HepG2 (cell line): ENCODE measurements around the gene RPS14. TPM values are rescaled to one million over a fixed set of nuclear protein-coding genes. Genes with fewer than 3 reads are reported as not detected.

Experiments
- CTCF ChIP-seq: sonication (generic); formaldehyde crosslinking; IDR thresholded peaks from 2 replicates; pipeline ENCODE4 v1.5.0; 2020; ENCODE audit warnings: mild to moderate bottlenecking, missing genetic modification reagents, moderate library complexity
- DZIP1 ChIP-seq: sonication (generic); formaldehyde crosslinking; IDR thresholded peaks from 2 replicates; pipeline ENCODE4 v1.5.0; 2020; ENCODE audit warnings: mild to moderate bottlenecking, missing genetic modification reagents
- MYC ChIP-seq: sonication (generic); formaldehyde crosslinking; IDR thresholded peaks from 2 replicates; pipeline ENCODE4 v1.9.0; 2021; ENCODE audit warnings: missing genetic modification reagents, borderline replicate concordance
- PRDM15 ChIP-seq: sonication (generic); formaldehyde crosslinking; IDR thresholded peaks from 2 replicates; pipeline ENCODE4 v1.4.0; 2020; ENCODE audit warnings: missing genetic modification reagents
- PRPF4 ChIP-seq: fragments of 200-400 bp; formaldehyde crosslinking; IDR thresholded peaks from 2 replicates; pipeline ENCODE4 v1.6.1; 2016; ENCODE audit warnings: low read length, low read depth; ENCODE audit not compliant: poor library complexity, severe bottlenecking
- RXRA ChIP-seq: sonication (generic); formaldehyde crosslinking; IDR thresholded peaks from 2 replicates; pipeline ENCODE4 v1.5.1; 2020; ENCODE audit warnings: missing genetic modification reagents
- RXRB ChIP-seq: IDR thresholded peaks from 2 replicates; pipeline ENCODE4 v1.6.1; 2016; ENCODE audit warnings: borderline replicate concordance, missing genetic modification reagents, missing compliant biosample characterization
- TBX2 ChIP-seq: sonication (generic); formaldehyde crosslinking; IDR thresholded peaks from 2 replicates; pipeline ENCODE4 v1.5.0; 2020; ENCODE audit warnings: missing genetic modification reagents, mild to moderate bottlenecking, borderline replicate concordance
- ZNF207 ChIP-seq: fragments of 450-650 bp; IDR thresholded peaks from 2 replicates; pipeline ENCODE4 v1.6.1; 2016; ENCODE audit warnings: antibody characterized with exemption, borderline replicate concordance
- ZNF282 ChIP-seq: fragments of 450-650 bp; IDR thresholded peaks from 2 replicates; pipeline ENCODE4 v1.6.1; 2018; ENCODE audit not compliant: partially characterized antibody
- ZNF513 ChIP-seq: sonication (generic); formaldehyde crosslinking; conservative IDR thresholded peaks from 2 replicates; pipeline ENCODE4 v1.5.0; 2020; ENCODE audit warnings: missing genetic modification reagents
- ZNF687 ChIP-seq: sonication (generic); formaldehyde crosslinking; IDR thresholded peaks from 2 replicates; pipeline ENCODE4 v1.5.1; 2020; ENCODE audit warnings: mild to moderate bottlenecking, missing genetic modification reagents, moderate library complexity
- ZNF782 ChIP-seq: sonication (generic); formaldehyde crosslinking; IDR thresholded peaks from 2 replicates; pipeline ENCODE4 v1.4.0; 2020; ENCODE audit warnings: missing genetic modification reagents, mild to moderate bottlenecking, borderline replicate concordance
- polyA plus RNA-seq, 8 experiments: library from polyadenylated mRNA; depleted of rRNA in 3 of 8; stranded (reverse) in 7 of 8; unstranded in 1 of 8; fragments of >200 nt; fragmentation: Illumina TruSeq in 4 of 8; extraction: Trizol in 4 of 8; gene quantifications; 2 replicates each; pipeline versions ENCODE4 v1.2.1 to v1.2.3, GENCODE V29; 2011 to 2016; ENCODE audit warnings: low read depth in 4 of 8, missing spikeins in 1 of 8, mixed read lengths in 1 of 8; ENCODE audit not compliant: insufficient read depth in 1 of 8
- total RNA-seq, 5 experiments: library from RNA; depleted of rRNA; stranded (reverse); fragments of >200 nt; fragmentation: Illumina TruSeq; extraction: Trizol; gene quantifications; 2 replicates each; pipeline ENCODE4 v1.2.3, GENCODE V29; 2016; ENCODE audit warnings: low read depth in 1 of 5

Gene RPS14
- total and polyA plus RNA-seq, 2 of the 13 experiments (the other 11 are each of a cell fraction or from before 2014, with no cell fraction given) = 2,116 to 3,295 TPM

GRCh38 chr5:150487199-150488061, 37.9 kb upstream of the RPS14 start (continued):
- no peak for TF ChIP-seq PRDM15 (CRISPR knock-in tag)
- no peak for TF ChIP-seq ZNF282
- peak; percentile 80 for TF ChIP-seq CTCF (CRISPR knock-in tag)
- peak; percentile 54; the same call in 1 of the 2 replicates for TF ChIP-seq ZNF687 (CRISPR knock-in tag)
- TF ChIP-seq RXRB (CRISPR knock-in tag) = peak; percentile 32; the same call in 1 of the 2 replicates
- TF ChIP-seq PRPF4 = no peak
- TF ChIP-seq ZNF782 (CRISPR knock-in tag) = no peak
- TF ChIP-seq ZNF207 = no peak
- TF ChIP-seq ZNF513 (CRISPR knock-in tag) = no peak
- TF ChIP-seq RXRA (CRISPR knock-in tag) = 0 out of 2 replicates have a peak, but pooled peaks have one; percentile 21
- peak; percentile 77 for TF ChIP-seq TBX2 (CRISPR knock-in tag)
- no peak for TF ChIP-seq DZIP1 (CRISPR knock-in tag)
- TF ChIP-seq MYC (CRISPR knock-in tag) = peak; percentile 38; the same call in 1 of the 2 replicates
